HepG2 (cell line): ENCODE data around the gene RAB6B. TPM values are rescaled to one million over a fixed set of nuclear protein-coding genes. Genes with fewer than 3 reads are reported as not detected.

Experiments
- ATAC-seq: fragments of 200-7000 bp; cut with Tn5 transposase; 3 replicates; pipeline ENCODE4 v1.9.1; 2020; ENCODE audit warnings: mild to moderate bottlenecking, moderate library complexity
- BruUV-seq: library from RNA; stranded (reverse); fragments of 400-500 nt; replicated peaks from 2 replicates; lab custom pipeline; 2021; lab: Mats Ljungman, UMichigan
- CTCF ChIA-PET: fragments of 300-600 bp; formaldehyde crosslinking; extraction: SDS; loops from one replicate; lab custom pipeline; 2021; ENCODE audit warnings: low total read pairs, inconsistent platforms, low intra/inter-chr PET ratio; lab: Yijun Ruan, JAX
- POLR2A ChIA-PET: fragments of 350-600 bp; sonication (Branson Sonifier 250); formaldehyde crosslinking; loops from one replicate; lab custom pipeline; 2020; ENCODE audit warnings: antibody characterized with exemption, inconsistent platforms; lab: Yijun Ruan, JAX
- DNase-seq: peaks from one replicate; pipeline ENCODE4 v3.0.0-alpha.2; 2015; ENCODE audit warnings: low spot score
- FAIRE-seq: peaks from 3 replicates; lab custom pipeline; 2011; peaks lifted over from hg19 to GRCh38; lab: Jason Lieb, UNC
- H2AFZ ChIP-seq: one replicate; pipeline ENCODE4 v1.6.1; 2011; ENCODE audit warnings: low read length, inconsistent platforms
- H3K27ac ChIP-seq: fragments of 300-600 bp; 3 replicates; pipeline ENCODE4 v1.8.0; 2011; ENCODE audit warnings: mixed run types, mild to moderate bottlenecking, mixed read lengths, low read length, inconsistent platforms; ENCODE audit not compliant: insufficient read depth; ENCODE audit errors: extremely low read length
- H3K27me3 ChIP-seq, 2 experiments: fragments of 200-600 bp in 1 of 2; 2 replicates in 1 of 2; 3 replicates in 1 of 2; pipeline versions ENCODE4 v1.6.0 to v1.8.0; 2011; ENCODE audit warnings: low read length in 2 of 2, mild to moderate bottlenecking in 2 of 2, moderate library complexity in 2 of 2, inconsistent platforms in 1 of 2; ENCODE audit not compliant: insufficient read depth in 2 of 2, control insufficient read depth in 1 of 2
- H3K36me3 ChIP-seq, 2 experiments: fragments of 200-600 bp in 1 of 2; replicated peaks in 1 of 2; 2 replicates in 1 of 2; 3 replicates in 1 of 2; pipeline versions ENCODE4 v1.5.1 to v1.8.0; 2011; ENCODE audit warnings: low read length in 2 of 2, inconsistent platforms in 1 of 2; ENCODE audit not compliant: insufficient read depth in 2 of 2, control insufficient read depth in 1 of 2
- H3K4me1 ChIP-seq: 2 replicates; pipeline ENCODE4 v1.5.1; 2012; ENCODE audit warnings: low read length, inconsistent platforms; ENCODE audit not compliant: insufficient read depth
- H3K4me2 ChIP-seq: 2 replicates; pipeline ENCODE4 v1.6.0; 2011; ENCODE audit warnings: low read depth, low read length, inconsistent platforms
- H3K4me3 ChIP-seq, 3 experiments: fragments of 200-600 bp in 1 of 3; sonication (generic), shearing (Covaris generic) in 1 of 3; replicated peaks in 1 of 3; 2 replicates each; pipeline ENCODE4 v1.5.1; 2011 to 2016; ENCODE audit warnings: low read length in 3 of 3, inconsistent platforms in 2 of 3, low read depth in 2 of 3, mild to moderate bottlenecking in 2 of 3, control low read depth in 1 of 3, mixed read lengths in 1 of 3; ENCODE audit not compliant: insufficient read depth in 1 of 3
- H3K79me2 ChIP-seq: one replicate; pipeline ENCODE4 v1.6.1; 2011; ENCODE audit warnings: low read length, inconsistent platforms; ENCODE audit not compliant: insufficient read depth
- H3K9ac ChIP-seq: 2 replicates; pipeline ENCODE4 v1.6.0; 2011; ENCODE audit warnings: mild to moderate bottlenecking, low read depth, low read length, inconsistent platforms; ENCODE audit not compliant: insufficient read depth
- H3K9me3 ChIP-seq: 2 replicates; pipeline ENCODE4 v1.5.1; 2012; ENCODE audit warnings: mild to moderate bottlenecking, low read length
- H4K20me1 ChIP-seq: 2 replicates; pipeline ENCODE4 v1.6.0; 2011; ENCODE audit warnings: inconsistent platforms, mild to moderate bottlenecking, low read length, moderate library complexity; ENCODE audit not compliant: insufficient read depth
- KDM5A ChIP-seq: fragments of 200-600 bp; sonication (generic); IDR thresholded peaks from 2 replicates; pipeline ENCODE4 v1.7.0; 2018; ENCODE audit warnings: antibody characterized with exemption, mild to moderate bottlenecking, low read length, borderline replicate concordance
- MAFK ChIP-seq, 2 experiments: IDR thresholded peaks in 1 of 2; conservative IDR thresholded peaks in 1 of 2; 2 replicates each; pipeline ENCODE4 v1.6.1; 2011; ENCODE audit warnings: improper control_type of control experiment in 2 of 2, low read length in 2 of 2
- NPAS2 ChIP-seq: sonication (generic); formaldehyde crosslinking; IDR thresholded peaks from 2 replicates; pipeline ENCODE4 v1.8.0; 2022; ENCODE audit warnings: mild to moderate bottlenecking, missing genetic modification reagents, borderline replicate concordance
- SSRP1 ChIP-seq: IDR thresholded peaks from 2 replicates; pipeline ENCODE4 v1.6.1; 2016; ENCODE audit warnings: control low read depth
- ZKSCAN5 ChIP-seq: sonication (generic); formaldehyde crosslinking; IDR thresholded peaks from 2 replicates; pipeline ENCODE4 v1.5.1; 2020; ENCODE audit warnings: mild to moderate bottlenecking, missing genetic modification reagents
- ZNF235 ChIP-seq: sonication (generic); formaldehyde crosslinking; IDR thresholded peaks from 2 replicates; pipeline ENCODE4 v1.8.1; 2023; ENCODE audit warnings: mild to moderate bottlenecking, missing genetic modification reagents, borderline replicate concordance
- WGBS: methylation state at CpG from one replicate; pipeline ENCODE4 v1.1.6; 2017; ENCODE audit warnings: low lambda C conversion rate; 5-methylcytosine and 5-hydroxymethylcytosine counted together
- in situ Hi-C: cut with HindIII; loops from 2 replicates; pipeline ENCODE4 v1.10.0; 2017; ENCODE audit warnings: low pct_unique_long_range_greater_than_20kb; ENCODE audit not compliant: extremely low pct_ligation_motif_present
- intact Hi-C: fragments of 100-400 bp; cut with micrococcal nuclease; formaldehyde crosslinking; loops from one replicate; pipeline ENCODE4 v1.10.0; 2022; ENCODE audit not compliant: unreplicated experiment
- polyA plus RNA-seq, 8 experiments: library from polyadenylated mRNA; depleted of rRNA in 3 of 8; stranded (reverse) in 7 of 8; unstranded in 1 of 8; fragments of >200 nt; fragmentation: Illumina TruSeq in 4 of 8; extraction: Trizol in 4 of 8; gene quantifications; 2 replicates each; pipeline versions ENCODE4 v1.2.1 to v1.2.3, GENCODE V29; 2011 to 2016; ENCODE audit warnings: low read depth in 4 of 8, missing spikeins in 1 of 8, mixed read lengths in 1 of 8; ENCODE audit not compliant: insufficient read depth in 1 of 8
- total RNA-seq, 5 experiments: library from RNA; depleted of rRNA; stranded (reverse); fragments of >200 nt; fragmentation: Illumina TruSeq; extraction: Trizol; gene quantifications; 2 replicates each; pipeline ENCODE4 v1.2.3, GENCODE V29; 2016; ENCODE audit warnings: low read depth in 1 of 5

Gene RAB6B
- total and polyA plus RNA-seq, 2 of the 13 experiments (the other 11 are each of a cell fraction or from before 2014, with no cell fraction given): 0.16 TPM; not detected in 1

DNA sequence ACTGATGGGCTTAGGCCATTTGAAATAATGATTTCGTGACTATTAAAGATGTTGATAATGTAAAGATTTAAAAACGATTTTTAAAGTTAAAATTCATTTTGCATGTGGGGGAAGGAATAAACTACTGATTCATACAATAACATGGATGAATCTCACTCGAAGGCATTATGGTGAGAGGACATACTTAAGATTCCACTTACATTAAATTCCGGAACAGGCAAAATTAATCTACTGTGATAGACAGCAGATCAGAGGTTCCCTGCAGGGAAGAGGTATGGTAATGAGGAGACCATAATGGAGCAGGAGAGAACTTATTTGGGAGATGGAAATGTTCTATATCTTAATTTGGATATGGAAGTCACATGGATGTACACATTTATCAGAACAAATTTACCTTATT is 28.4 kb upstream of the RAB6B start:
- Histone ChIP-seq H2AFZ (no peak overlapping the region), H3K4me3 (no peak overlapping the region), H4K20me1 (no peaks in the 10 kb centered on the region), H3K4me1 (peaks cover 11% of the 10 kb centered on the region), H3K36me3 (no peaks in the 10 kb centered on the region), H3K9ac (no peak overlapping the region), H3K9me3 (no peaks in the 10 kb centered on the region), H3K4me2 (no peak overlapping the region), H3K79me2 (no peaks in the 10 kb centered on the region), H3K27ac (no peak overlapping the region), H3K27me3 (peaks cover 1 to 35% of the 10 kb centered on the region in 2 experiments; a peak in 3 of 5 replicates)
- DNase-seq (no peak), FAIRE-seq (no peak), ATAC-seq (no peak)
- intact Hi-C loops: no loop called here
- CTCF ChIA-PET: no interaction called here
- TF ChIP-seq NPAS2 (CRISPR knock-in tag) (no peak), KDM5A (no peak), ZNF235 (CRISPR knock-in tag) (no peak)
- 20% methylated on average over 4 of the region's 4 CpGs for WGBS
- in situ Hi-C loops: no loop called here
- POLR2A ChIA-PET: no interaction called here
- no TSS peak for BruUV-seq

DNA sequence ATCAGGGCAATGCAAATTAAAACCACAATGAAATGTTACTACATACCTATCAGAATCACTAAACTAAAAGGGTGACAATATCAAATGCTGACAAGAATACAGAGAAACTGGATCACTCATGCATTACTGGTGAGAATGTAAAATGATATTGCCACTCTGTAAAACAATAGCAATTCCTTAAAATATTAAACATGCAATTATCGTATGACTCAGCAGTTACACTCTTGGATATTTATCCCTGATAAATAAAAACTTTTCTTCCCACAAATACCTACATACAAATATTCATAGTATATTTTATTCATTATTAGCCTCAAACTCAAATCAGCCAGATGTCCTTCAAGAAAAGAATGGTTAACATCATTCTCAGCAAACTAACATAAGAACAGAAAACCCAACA is 25.9 kb upstream of the RAB6B start:
- peak in 1 of 2 experiments; percentile 39; a peak in 2 of 4 replicates for TF ChIP-seq MAFK (conservative IDR thresholded peaks at IDR 0.05 in 1 of 2, IDR thresholded peaks at IDR 0.05 in 1 of 2; ENCODE audit: low read length in 2 of 2)
- TF ChIP-seq SSRP1 (CRISPR knock-in tag): no peak
- no peak for TF ChIP-seq ZKSCAN5 (CRISPR knock-in tag)
- POLR2A ChIA-PET: no interaction called here
- CTCF ChIA-PET: no interaction called here
- intact Hi-C loops (no loop called here), in situ Hi-C loops (no loop called here)
- DNase-seq (no peak), ATAC-seq (no peak), FAIRE-seq (no peak)
- Histone ChIP-seq H3K4me1 (no peaks in the 10 kb centered on the region), H3K36me3 (no peaks in the 10 kb centered on the region), H4K20me1 (no peaks in the 10 kb centered on the region), H3K27ac (no peak overlapping the region), H3K4me2 (no peak overlapping the region), H3K4me3 (no peak overlapping the region), H2AFZ (no peak overlapping the region), H3K27me3 (peaks cover 1 to 13% of the 10 kb centered on the region in 2 experiments; a peak in 3 of 5 replicates), H3K9ac (no peak overlapping the region), H3K79me2 (no peaks in the 10 kb centered on the region), H3K9me3 (no peaks in the 10 kb centered on the region)
- BruUV-seq: no TSS peak
- 3% methylated on average over 1 of the region's 1 CpG for WGBS
